SU-DHL-6 (cell line): ENCODE measurements around the gene GRM5.
"Not testable (repeated sequence)": the region's sequence is repeated elsewhere in the genome, so short reads cannot be mapped to it uniquely, and the experiment has no call there.

ENCODE experiments used
- EZH2phosphoT487 ChIP-seq: fragments of 200-600 bp; sonication (generic), shearing (Covaris generic); conservative IDR thresholded peaks from 2 replicates; pipeline ENCODE4 v1.6.1; 2018; ENCODE audit warnings: mild to moderate bottlenecking, antibody characterized with exemption, low read length, moderate library complexity, mixed read lengths
- TF ChIP-seq, protein P1 (sequence below): fragments of 200-600 bp; sonication (generic); IDR thresholded peaks from one replicate; pipeline ENCODE4 v1.5.1; 2017; ENCODE audit warnings: antibody characterized with exemption, mild to moderate bottlenecking, low read length, moderate library complexity; ENCODE audit not compliant: insufficient read depth, poor library complexity, severe bottlenecking

- TF ChIP-seq EZH2phosphoT487 = not testable (repeated sequence)
- TF ChIP-seq, protein P1, sequence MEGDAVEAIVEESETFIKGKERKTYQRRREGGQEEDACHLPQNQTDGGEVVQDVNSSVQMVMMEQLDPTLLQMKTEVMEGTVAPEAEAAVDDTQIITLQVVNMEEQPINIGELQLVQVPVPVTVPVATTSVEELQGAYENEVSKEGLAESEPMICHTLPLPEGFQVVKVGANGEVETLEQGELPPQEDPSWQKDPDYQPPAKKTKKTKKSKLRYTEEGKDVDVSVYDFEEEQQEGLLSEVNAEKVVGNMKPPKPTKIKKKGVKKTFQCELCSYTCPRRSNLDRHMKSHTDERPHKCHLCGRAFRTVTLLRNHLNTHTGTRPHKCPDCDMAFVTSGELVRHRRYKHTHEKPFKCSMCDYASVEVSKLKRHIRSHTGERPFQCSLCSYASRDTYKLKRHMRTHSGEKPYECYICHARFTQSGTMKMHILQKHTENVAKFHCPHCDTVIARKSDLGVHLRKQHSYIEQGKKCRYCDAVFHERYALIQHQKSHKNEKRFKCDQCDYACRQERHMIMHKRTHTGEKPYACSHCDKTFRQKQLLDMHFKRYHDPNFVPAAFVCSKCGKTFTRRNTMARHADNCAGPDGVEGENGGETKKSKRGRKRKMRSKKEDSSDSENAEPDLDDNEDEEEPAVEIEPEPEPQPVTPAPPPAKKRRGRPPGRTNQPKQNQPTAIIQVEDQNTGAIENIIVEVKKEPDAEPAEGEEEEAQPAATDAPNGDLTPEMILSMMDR = not testable (repeated sequence)
Measured at GRCh38 chr11:89057406-89057805, 8.4 kb downstream of the GRM5 start.
